ENCODE data around the gene RDH14. TPM values are rescaled to one million over a fixed set of nuclear protein-coding genes. Genes with fewer than 3 reads are reported as not detected.

Gene RDH14
- total RNA-seq, 2 donors from 2014 or later = 20.2 to 23.8 TPM

GRCh38 chr2:18549083-18549482 lies 11.4 kb downstream of the RDH14 start:
- no peaks in the 10 kb centered on the region for H3K36me3 ChIP-seq
- H3K4me1 ChIP-seq = no peaks in the 10 kb centered on the region
- H3K4me3 ChIP-seq = no peak overlapping the region
- TF ChIP-seq CTCF (IDR thresholded peaks at IDR 0.05) = no peak
- H3K27me3 ChIP-seq = no peaks in the 10 kb centered on the region
- no peak for DNase-seq
- no peak overlapping the region for H3K9ac ChIP-seq (ENCODE audit: low read depth in 2 of 2, low read length in 2 of 2)
- no peak overlapping the region for H3K27ac ChIP-seq
- no peaks in the 10 kb centered on the region for H3K9me3 ChIP-seq
- intact Hi-C loops (cut with DNase I) = no loop called here

- no peaks in the 10 kb centered on the region for H3K9me3 ChIP-seq
- no peak overlapping the region for H3K27ac ChIP-seq
- no peak for TF ChIP-seq CTCF (IDR thresholded peaks at IDR 0.05)
- H3K27me3 ChIP-seq = no peaks in the 10 kb centered on the region
- no peak for DNase-seq
- H3K36me3 ChIP-seq = no peaks in the 10 kb centered on the region
- H3K9ac ChIP-seq (ENCODE audit: low read depth in 2 of 2, low read length in 2 of 2) = no peak overlapping the region
- H3K4me3 ChIP-seq = no peak overlapping the region
- intact Hi-C loops (cut with DNase I) = no loop called here
- H3K4me1 ChIP-seq = no peaks in the 10 kb centered on the region
These were observed 11.8 kb downstream of the RDH14 start for GRCh38 chr2:18548621-18549020.

GRCh38 chr2:18546567-18546966 lies 13.9 kb downstream of the RDH14 start:
- TF ChIP-seq CTCF (IDR thresholded peaks at IDR 0.05) = no peak
- no peak for DNase-seq

GRCh38 chr2:18545384-18545783 lies 15.1 kb downstream of the RDH14 start:
- Histone ChIP-seq H3K9me3 (no peaks in the 10 kb centered on the region), H3K27ac (no peak overlapping the region), H3K36me3 (no peaks in the 10 kb centered on the region), H3K4me1 (no peaks in the 10 kb centered on the region), H3K9ac (ENCODE audit: low read depth in 2 of 2, low read length in 2 of 2) (no peak overlapping the region), H3K27me3 (no peaks in the 10 kb centered on the region), H3K4me3 (no peak overlapping the region)
- intact Hi-C loops (cut with DNase I) = no loop called here
- DNase-seq = no peak
- TF ChIP-seq CTCF (IDR thresholded peaks at IDR 0.05) = no peak

More at GRCh38 chr2:18546567-18546966, 13.9 kb downstream of the RDH14 start:
- intact Hi-C loops (cut with DNase I) = no loop called here
- no peaks in the 10 kb centered on the region for H3K4me1 ChIP-seq
- no peak overlapping the region for H3K4me3 ChIP-seq
- no peak overlapping the region for H3K9ac ChIP-seq (ENCODE audit: low read depth in 2 of 2, low read length in 2 of 2)
- H3K27me3 ChIP-seq = no peaks in the 10 kb centered on the region
- no peak overlapping the region for H3K27ac ChIP-seq
- H3K36me3 ChIP-seq = no peaks in the 10 kb centered on the region
- no peaks in the 10 kb centered on the region for H3K9me3 ChIP-seq

GRCh38 chr2:18544171-18544570 lies 16.3 kb downstream of the RDH14 start:
- H3K36me3 ChIP-seq = no peaks in the 10 kb centered on the region
- no peaks in the 10 kb centered on the region for H3K4me1 ChIP-seq
- no peak overlapping the region for H3K27ac ChIP-seq
- intact Hi-C loops (cut with DNase I) = no loop called here
- TF ChIP-seq CTCF (IDR thresholded peaks at IDR 0.05) = no peak
- H3K4me3 ChIP-seq = no peak overlapping the region
- no peak for DNase-seq
- no peaks in the 10 kb centered on the region for H3K27me3 ChIP-seq
- no peaks in the 10 kb centered on the region for H3K9me3 ChIP-seq
- no peak overlapping the region for H3K9ac ChIP-seq (ENCODE audit: low read depth in 2 of 2, low read length in 2 of 2)

- TF ChIP-seq CTCF (IDR thresholded peaks at IDR 0.05) = no peak
- H3K4me3 ChIP-seq = no peak overlapping the region
- H3K9ac ChIP-seq (ENCODE audit: low read depth in 2 of 2, low read length in 2 of 2) = no peak overlapping the region
- no peaks in the 10 kb centered on the region for H3K4me1 ChIP-seq
- no peak for DNase-seq
- no peaks in the 10 kb centered on the region for H3K27me3 ChIP-seq
- no peaks in the 10 kb centered on the region for H3K36me3 ChIP-seq
- intact Hi-C loops (cut with DNase I) = no loop called here
- no peak overlapping the region for H3K27ac ChIP-seq
- H3K9me3 ChIP-seq = no peaks in the 10 kb centered on the region
These were observed 19.6 kb downstream of the RDH14 start for GRCh38 chr2:18540872-18541271.
